T-helper 9 cell (primary cell): Measurements from ENCODE around the gene MALRD1.

ENCODE experiments used
- DNase-seq: peaks from one replicate; pipeline ENCODE4 v3.0.0-alpha.2; 2020

The MALRD1 gene

GRCh38 chr10:19579761-19580545 lies 531.4 kb downstream of the MALRD1 start:
- DNase-seq, result no peak

DNA sequence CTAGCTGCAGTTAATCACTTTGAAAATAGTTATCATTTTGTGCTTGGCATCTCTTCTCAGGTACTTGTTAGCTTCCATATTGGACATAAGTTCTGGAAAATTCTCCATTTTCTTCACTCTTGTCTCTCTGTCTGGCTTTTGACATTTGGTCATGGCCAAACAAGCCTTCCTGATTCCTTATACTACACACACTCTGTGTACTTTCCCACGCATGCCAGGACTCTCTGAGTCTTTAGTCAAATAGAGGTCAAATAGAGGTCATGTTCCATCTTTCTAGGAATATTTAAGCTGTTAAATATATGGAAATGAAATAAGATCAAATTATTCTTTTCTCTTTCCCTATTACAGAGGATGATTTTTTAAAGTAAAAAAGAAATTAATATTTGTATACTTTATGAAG lies 532.1 kb downstream of the MALRD1 start:
- DNase-seq, result no peak

- DNase-seq, result no peak
Observed at GRCh38 chr10:19588608-19589007, 540.0 kb downstream of the MALRD1 start.

DNA sequence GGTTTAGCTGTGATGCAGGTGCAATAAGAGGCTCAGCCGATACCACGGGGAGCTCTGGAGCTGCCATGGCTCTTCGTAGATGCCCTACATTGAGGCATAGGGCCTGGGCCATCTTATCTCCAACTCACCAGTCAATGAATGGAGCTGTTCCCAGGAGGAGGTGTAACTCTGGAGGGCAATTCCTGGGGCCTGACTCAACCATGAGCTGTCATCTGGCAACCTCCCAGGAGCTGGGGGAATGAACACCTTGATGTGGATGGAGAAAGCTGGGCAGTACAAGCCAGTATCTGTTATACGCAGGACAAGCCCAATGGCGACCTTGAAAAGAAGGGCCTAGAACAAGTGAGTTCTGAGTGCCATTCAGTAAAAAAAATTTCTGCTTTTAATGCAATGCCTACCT lies 543.7 kb downstream of the MALRD1 start:
- DNase-seq, result no peak

DNA sequence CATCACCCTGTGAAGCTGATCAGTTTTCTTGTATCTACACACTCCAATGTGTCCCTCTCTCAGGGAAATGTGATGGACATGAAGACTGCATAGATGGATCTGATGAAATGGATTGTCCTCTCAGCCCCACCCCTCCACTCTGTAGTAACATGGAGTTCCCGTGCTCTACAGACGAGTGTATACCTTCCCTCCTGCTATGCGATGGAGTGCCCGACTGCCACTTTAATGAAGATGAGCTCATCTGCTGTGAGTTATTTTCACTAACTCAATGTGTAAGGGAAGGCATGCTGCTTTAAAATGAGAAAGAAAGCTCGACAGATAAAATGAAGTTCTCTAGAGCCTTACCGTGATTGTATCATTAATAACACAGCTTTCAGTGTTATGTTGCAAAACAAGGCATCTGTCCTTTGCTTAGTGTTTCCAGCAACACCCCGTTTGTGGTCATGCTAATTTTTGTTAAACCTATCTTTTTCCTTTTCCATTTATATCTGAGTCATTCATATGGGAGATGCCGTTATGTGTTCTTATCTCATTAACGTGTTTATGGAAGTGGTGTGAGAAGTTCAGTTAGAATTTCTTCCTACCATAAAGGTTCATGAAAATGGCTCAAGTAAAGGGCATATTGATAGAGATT lies 546.7 kb downstream of the MALRD1 start:
- no peak for DNase-seq

DNA sequence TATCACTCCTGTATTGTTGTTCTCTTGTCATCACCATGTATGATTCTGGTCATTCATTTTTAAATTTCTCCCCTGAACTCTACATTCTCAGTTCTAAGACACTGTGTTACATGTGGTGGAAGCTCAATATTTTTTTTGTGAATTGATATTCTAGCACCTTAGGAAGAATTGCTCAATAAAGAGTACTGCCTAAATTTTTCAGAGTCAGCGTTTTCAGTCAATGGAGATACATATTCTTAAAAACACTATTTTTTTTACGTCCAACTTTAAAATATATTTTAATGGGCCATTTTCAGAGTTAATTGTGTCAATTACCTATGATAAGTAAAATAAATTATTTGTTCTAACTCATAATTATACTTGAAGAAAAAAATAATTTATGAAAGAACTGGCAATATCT lies 557.2 kb downstream of the MALRD1 start:
- DNase-seq, result no peak

DNA sequence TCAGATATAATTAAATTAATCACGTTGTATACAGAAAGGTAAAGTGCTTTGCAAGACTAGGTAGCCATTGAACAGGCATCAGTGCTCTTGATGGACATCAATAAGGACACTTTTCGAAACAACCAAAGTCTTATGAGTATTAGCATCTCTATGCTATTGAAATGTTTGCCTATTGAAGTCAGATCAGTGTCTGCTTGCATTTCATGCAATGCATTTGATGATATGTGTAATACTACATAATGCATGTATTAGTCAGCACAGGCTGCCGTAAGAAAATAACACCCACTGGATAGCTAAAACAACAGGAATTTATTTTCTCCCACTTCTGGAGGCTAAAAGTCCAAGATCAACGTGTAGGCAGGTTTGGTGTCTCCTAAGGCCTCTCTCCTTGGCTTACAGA lies 558.4 kb downstream of the MALRD1 start:
- no peak for DNase-seq

DNA sequence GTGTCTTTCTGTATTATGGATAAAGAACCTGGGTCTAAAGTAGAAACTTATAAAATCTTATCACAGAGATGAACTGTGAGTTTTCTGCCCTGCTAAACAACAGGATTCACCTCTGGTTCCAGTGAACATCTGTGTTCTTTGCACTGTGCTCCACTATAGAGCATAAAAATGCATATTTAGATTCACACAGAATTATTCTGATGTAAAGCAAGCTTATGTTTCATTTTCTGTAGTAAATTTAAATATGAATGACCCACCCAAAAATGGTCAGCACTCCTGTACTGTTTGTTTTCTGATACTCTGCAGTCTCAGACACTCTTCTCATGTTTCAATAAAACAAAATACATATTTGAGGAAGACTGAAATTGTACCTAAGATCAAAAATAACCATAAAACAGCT lies 563.2 kb downstream of the MALRD1 start:
- DNase-seq, result no peak

GRCh38 chr10:19616966-19617365 lies 568.4 kb downstream of the MALRD1 start:
- DNase-seq, result no peak

- DNase-seq, result no peak
Observed at GRCh38 chr10:19620811-19621210, 572.2 kb downstream of the MALRD1 start.

GRCh38 chr10:19623321-19623720 lies 574.7 kb downstream of the MALRD1 start:
- DNase-seq, result no peak

DNA sequence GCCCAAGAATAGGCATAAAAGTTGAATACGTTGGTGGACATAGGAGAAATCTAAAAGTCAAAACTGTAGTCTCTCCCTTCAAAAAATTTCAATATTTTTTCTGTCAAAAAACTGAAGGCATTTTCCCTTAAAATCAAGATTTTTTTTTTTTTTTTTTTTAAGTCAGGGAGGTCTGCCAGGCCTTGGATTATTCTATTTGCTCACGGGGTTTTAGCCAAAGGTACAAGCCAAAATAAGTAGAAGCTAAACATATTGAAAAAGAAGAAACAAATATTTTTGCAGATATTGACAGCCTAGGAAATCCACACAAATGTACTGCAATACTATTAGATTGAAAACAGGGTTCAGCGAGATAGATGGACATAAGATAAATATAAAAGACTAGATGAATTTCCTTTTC lies 577.6 kb downstream of the MALRD1 start:
- no peak for DNase-seq

DNA sequence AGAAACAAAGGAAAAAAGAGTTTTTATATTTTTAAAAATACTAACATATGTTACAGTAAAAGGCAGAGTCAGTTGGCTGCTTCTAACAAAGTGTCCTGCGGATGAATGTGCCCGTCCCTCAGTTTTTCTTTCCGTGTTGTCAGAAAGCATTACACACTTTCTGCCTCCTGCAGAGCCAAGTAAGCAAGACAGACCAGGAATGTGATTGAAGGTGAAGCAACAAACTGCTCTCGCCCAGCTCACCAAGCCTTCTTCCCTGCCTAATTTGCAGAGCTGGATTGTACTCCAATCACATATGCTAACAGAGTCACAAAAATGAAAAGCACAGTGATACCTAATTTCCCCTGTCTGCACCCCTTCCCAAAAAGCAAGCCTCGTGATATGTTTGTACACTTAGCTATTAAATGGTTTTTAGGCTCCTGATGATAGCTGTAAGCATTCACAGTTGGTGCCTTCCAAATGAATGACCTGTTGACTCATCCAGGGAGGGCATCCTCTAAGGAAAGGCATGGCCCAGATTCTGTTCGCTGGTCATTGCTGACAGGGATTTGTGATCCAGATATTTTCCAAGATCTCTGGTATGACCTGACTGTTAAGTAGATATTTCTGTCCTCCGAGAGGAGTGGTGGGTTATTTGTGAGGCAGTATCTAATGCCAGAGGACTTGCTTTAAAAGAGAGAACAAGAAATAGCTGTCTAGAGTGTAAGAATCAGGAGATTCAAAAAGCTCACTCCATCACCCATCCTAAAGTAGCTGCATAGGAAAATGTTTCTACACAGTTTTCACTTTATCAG lies 580.4 kb downstream of the MALRD1 start:
- no peak for DNase-seq

- no peak for DNase-seq
Observed at GRCh38 chr10:19629567-19629966, 581.0 kb downstream of the MALRD1 start.

GRCh38 chr10:19634163-19634562 lies 585.6 kb downstream of the MALRD1 start:
- no peak for DNase-seq

DNA sequence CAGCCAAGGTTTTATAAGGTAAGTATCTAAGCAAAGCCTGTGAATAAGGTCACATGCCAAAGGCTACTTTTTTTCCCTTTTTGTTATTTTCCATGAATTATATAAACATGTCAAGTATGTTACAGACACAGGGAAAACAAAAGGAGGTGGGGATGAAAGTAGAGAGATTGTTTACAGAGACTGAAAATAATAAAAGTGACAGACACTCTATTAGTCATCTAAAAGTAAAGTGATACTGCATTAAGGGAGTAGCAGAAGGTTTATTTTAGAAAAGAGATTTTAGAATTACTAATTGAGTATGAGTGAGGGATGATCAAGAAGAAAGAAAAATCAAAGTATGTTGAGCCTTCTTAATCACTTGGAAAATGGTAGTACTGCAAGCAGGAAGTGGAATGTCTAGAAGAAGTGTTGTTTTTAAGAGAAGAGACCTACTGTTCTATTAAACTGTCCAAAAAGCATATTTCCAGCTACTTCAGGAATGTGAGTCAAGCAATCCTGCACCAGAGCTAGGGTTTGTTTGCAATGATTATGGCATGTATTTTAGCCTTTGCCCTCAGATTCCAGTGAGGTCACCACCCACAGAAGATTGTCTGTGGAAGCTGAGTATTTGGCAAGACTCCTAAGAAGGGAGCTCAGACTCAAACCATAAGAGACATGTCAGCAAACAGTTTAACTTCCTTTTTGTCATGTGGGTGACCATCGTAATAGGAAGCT lies 589.7 kb downstream of the MALRD1 start:
- no peak for DNase-seq

GRCh38 chr10:19638896-19639233 lies 590.3 kb downstream of the MALRD1 start:
- DNase-seq, result no peak

DNA sequence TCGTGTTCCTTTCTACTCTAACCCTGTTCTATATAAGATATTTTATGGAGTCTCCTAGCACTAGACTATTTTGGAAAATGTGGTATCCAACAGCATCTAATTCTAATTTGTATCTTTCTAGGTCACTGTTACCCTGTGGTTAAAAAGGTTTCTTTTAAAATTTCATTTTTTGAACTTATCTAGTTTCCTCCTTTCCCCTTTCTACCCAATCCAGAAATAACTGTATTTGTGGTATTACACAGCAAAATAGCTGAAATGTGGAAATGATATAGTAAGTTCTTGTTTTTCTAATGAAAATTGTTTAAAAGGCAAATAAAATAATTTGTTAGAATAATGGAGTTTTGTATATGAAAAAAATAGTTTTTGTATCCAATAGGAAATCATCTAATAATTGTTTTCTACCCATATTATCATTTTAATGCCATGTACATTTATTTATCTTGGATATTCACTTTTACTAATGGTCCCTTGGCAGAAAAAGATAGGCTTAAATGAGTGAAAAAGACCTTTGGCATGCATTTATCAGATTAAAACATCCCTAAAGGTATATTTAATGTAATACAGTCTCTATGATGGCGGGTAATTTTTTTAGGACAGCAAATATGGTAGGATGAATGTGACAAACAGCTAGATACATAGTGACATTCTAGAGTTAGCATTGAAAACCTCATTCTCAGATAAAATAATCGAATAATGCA lies 592.1 kb downstream of the MALRD1 start:
- DNase-seq, result no peak

- DNase-seq, result no peak
Observed at GRCh38 chr10:19651549-19651948, 602.9 kb downstream of the MALRD1 start.

DNA sequence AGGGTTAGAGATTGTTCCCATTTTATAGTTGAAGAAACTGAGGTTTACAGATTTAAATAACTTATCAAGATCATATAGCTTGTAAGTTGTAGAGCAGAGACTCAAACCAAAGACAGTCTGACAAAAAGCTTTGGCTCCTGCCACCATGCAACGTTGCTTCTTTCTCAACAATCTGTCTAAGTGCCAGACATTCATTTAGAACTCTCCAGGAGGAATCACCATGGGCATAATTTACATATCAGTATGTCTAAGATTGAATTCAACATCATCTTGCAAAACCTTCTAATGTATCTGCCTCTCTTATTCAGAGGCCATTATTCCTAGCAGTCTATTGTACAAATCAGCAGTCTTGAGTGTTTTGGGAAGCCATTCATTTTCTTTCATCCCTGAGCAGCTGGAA lies 604.1 kb downstream of the MALRD1 start:
- no peak for DNase-seq

DNA sequence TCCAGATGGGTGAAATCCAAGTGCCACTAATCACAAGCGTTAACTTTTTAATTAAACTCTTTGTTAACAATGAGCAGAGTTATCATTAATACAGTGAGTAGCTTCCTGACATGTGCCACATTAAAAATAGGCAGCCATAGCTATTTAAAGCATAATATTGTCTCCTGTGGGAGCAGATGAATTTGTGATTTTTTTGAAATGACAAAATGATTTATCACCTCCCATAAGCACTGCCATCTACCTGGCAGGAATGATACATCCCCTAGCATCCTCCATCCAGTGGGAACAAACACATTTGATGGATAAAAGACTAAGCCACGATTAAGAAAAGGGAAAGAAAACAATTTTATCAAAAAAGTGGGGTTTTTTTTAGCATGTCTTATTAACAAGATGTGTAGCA lies 605.3 kb downstream of the MALRD1 start:
- DNase-seq, result no peak

- no peak for DNase-seq
Observed at GRCh38 chr10:19654576-19654975, 606.0 kb downstream of the MALRD1 start.
